GM19372 (cell line): Measurements from ENCODE around the gene TRMT112.

Experiments used
- ATAC-seq: cut with Tn5 transposase; IDR thresholded peaks from one replicate; pipeline ENCODE4 v1.9.1; 2021; ENCODE audit warnings: mild to moderate bottlenecking, low read depth, moderate library complexity; ENCODE audit not compliant: unreplicated experiment

Gene TRMT112

GRCh38 chr11:64317325-64317960, at the start of gene TRMT112:
TSS of gene TRMT112 (minus strand) at chr11:64317559. CDS start at chr11:64317526, 33 bp downstream.
- peak; percentile 70 for ATAC-seq

GRCh38 chr11:64366751-64367150, 49.4 kb upstream of the TRMT112 start:
- ATAC-seq = no peak

GRCh38 chr11:64364911-64365310, 47.6 kb upstream of the TRMT112 start:
- ATAC-seq = no peak

- no peak for ATAC-seq
Measured at GRCh38 chr11:64364435-64364834, 47.1 kb upstream of the TRMT112 start.

- no peak for ATAC-seq
Measured at GRCh38 chr11:64362339-64362738, 45.0 kb upstream of the TRMT112 start.

GRCh38 chr11:64361659-64362058, 44.3 kb upstream of the TRMT112 start:
- no peak for ATAC-seq

GRCh38 chr11:64360448-64360921, 43.1 kb upstream of the TRMT112 start:
- no peak for ATAC-seq

- no peak for ATAC-seq
Measured at GRCh38 chr11:64359712-64360445, 42.5 kb upstream of the TRMT112 start.

- no peak for ATAC-seq
Measured at GRCh38 chr11:64358907-64359711, 41.8 kb upstream of the TRMT112 start, which contains the start of gene RPS6KA4. TSS of gene RPS6KA4 (plus strand) at chr11:64359162. CDS start at chr11:64359236, 74 bp downstream.

- no peak for ATAC-seq
Measured at GRCh38 chr11:64358536-64358906, 41.2 kb upstream of the TRMT112 start.

- ATAC-seq = no peak
Measured at GRCh38 chr11:64357904-64358535, 40.7 kb upstream of the TRMT112 start.

- ATAC-seq = no peak
Measured at GRCh38 chr11:64357446-64357845, 40.1 kb upstream of the TRMT112 start.

- ATAC-seq = no peak
Measured at GRCh38 chr11:64356498-64357411, 39.4 kb upstream of the TRMT112 start.

- no peak for ATAC-seq
Measured at GRCh38 chr11:64355078-64355940, 38.0 kb upstream of the TRMT112 start.

GRCh38 chr11:64353715-64354506, 36.6 kb upstream of the TRMT112 start:
- no peak for ATAC-seq

- ATAC-seq = no peak
Measured at GRCh38 chr11:64352995-64353714, 35.8 kb upstream of the TRMT112 start.
